GM12872 (cell line): ENCODE measurements around the gene KYAT1.

ENCODE experiments used
- TF ChIP-seq, protein P1 (sequence below): IDR thresholded peaks from 3 replicates; pipeline ENCODE4 v1.5.1; 2011; ENCODE audit warnings: low read depth, mild to moderate bottlenecking, low read length, moderate library complexity; ENCODE audit not compliant: insufficient read depth

KYAT1 gene

DNA sequence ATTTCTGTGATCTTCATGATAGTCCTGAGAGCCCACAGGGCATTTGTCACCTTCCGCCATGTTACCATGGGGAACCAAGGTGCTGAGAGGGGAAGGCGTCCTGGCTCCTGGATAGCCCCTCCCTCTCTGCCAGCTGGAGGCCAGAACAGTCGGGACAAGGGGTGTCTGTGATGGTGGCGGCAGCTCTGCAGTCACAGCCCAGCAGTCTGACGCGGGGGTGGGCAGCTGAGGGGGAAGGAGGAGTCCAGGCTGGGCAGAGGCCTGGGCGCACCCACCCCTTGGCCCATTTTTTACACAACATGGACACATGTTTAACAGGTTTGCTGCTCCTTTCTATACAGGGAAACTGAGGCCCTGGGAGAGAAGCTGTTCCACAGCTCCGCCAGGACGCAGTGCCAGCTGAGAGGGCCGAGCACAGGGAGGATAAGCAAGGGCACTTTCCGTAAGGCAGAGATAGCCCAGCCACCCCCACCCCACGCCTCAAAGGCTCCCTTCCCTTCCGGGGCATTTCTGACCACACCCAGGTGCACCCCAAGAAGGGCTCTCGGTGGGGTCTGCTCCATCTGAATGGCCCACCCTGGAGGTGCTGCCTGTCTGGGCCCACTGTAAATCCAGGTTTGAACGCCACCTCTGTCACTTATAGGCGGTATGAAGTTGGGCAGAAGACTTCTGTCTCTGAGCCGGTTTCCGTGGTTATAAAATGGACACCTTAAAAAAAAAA lies 17.3 kb upstream of the KYAT1 start:
- TF ChIP-seq, protein P1, sequence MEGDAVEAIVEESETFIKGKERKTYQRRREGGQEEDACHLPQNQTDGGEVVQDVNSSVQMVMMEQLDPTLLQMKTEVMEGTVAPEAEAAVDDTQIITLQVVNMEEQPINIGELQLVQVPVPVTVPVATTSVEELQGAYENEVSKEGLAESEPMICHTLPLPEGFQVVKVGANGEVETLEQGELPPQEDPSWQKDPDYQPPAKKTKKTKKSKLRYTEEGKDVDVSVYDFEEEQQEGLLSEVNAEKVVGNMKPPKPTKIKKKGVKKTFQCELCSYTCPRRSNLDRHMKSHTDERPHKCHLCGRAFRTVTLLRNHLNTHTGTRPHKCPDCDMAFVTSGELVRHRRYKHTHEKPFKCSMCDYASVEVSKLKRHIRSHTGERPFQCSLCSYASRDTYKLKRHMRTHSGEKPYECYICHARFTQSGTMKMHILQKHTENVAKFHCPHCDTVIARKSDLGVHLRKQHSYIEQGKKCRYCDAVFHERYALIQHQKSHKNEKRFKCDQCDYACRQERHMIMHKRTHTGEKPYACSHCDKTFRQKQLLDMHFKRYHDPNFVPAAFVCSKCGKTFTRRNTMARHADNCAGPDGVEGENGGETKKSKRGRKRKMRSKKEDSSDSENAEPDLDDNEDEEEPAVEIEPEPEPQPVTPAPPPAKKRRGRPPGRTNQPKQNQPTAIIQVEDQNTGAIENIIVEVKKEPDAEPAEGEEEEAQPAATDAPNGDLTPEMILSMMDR = no peak

GRCh38 chr9:128898382-128898781 lies 16.6 kb upstream of the KYAT1 start:
- TF ChIP-seq, protein P1 = no peak

- TF ChIP-seq, protein P1 = no peak
Observed at GRCh38 chr9:128895556-128895955, 13.8 kb upstream of the KYAT1 start.

DNA sequence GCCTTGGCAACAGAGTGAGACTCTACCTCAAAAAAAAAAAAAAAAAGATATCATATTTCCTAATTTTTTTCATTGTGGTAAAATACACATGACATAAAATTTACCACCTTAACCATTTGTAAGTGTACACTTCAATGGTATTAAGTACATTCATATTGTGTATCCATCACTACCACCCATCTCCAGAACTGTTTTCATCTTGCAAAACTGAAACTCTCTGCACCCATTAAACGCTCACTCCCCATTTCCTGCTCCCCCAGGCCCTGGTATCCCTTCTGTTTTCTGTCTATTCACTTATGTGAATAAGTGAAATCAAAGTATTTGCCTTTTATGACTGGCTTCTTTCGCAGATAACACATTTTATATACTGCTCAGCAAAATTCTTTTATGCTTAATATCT lies 13.0 kb upstream of the KYAT1 start:
- TF ChIP-seq, protein P1 = no peak

DNA sequence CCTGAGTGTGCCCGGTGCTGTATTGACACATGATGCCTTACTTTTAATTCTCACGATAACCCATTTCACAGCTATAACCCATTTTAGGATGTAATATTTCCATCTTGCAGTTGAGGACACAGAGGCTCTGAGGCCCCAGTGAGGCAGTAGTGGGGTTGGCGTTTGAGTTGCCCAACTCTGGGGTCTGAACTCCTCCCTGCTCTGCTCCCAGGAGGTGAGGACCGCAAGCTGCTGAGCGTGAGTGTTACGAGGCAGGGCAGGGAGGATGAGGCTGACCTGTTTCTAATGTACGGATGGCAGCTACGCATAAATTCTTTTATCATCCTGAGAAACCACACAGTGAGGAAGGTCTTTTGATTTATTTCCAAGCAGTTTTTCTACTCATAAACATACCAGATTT lies 11.6 kb upstream of the KYAT1 start:
- TF ChIP-seq, protein P1 = no peak

GRCh38 chr9:128892221-128892921 lies 10.6 kb upstream of the KYAT1 start:
- TF ChIP-seq, protein P1 = no peak

- TF ChIP-seq, protein P1 = no peak
Observed at GRCh38 chr9:128891321-128892220, 9.8 kb upstream of the KYAT1 start.
